RWPE2 (cell line): Measurements from ENCODE around the gene SLC38A2.

Source experiments
- ATAC-seq: fragments of 200-7000 bp; cut with Tn5 transposase; 3 replicates; pipeline ENCODE4 v1.9.1; 2021; ENCODE audit warnings: low read depth
- DNase-seq: peaks from one replicate; pipeline ENCODE4 v3.0.0-alpha.2; 2020; ENCODE audit warnings: low spot score
- H3K27ac ChIP-seq: fragments of 450-650 bp; 2 replicates; pipeline ENCODE4 v1.5.1; 2017; ENCODE audit warnings: mild to moderate bottlenecking; ENCODE audit not compliant: poor library complexity, severe bottlenecking
- H3K27me3 ChIP-seq: fragments of 250-450 bp; sonication (Bioruptor Pico); 2 replicates; pipeline ENCODE4 v1.5.1; 2021; ENCODE audit warnings: mild to moderate bottlenecking, moderate library complexity; ENCODE audit not compliant: insufficient read depth, poor library complexity, severe bottlenecking
- H3K36me3 ChIP-seq: fragments of 250-450 bp; sonication (Bioruptor Pico); 2 replicates; pipeline ENCODE4 v1.5.1; 2020; ENCODE audit warnings: low read depth, mild to moderate bottlenecking, moderate library complexity
- H3K4me1 ChIP-seq: fragments of 250-450 bp; sonication (Bioruptor Pico); 2 replicates; pipeline ENCODE4 v1.5.1; 2021; ENCODE audit warnings: mild to moderate bottlenecking, moderate library complexity; ENCODE audit not compliant: insufficient read depth, poor library complexity, severe bottlenecking
- H3K4me3 ChIP-seq: fragments of 250-450 bp; sonication (Bioruptor Pico); 2 replicates; pipeline ENCODE4 v1.5.1; 2021; ENCODE audit warnings: mild to moderate bottlenecking, moderate library complexity; ENCODE audit not compliant: severe bottlenecking
- H3K9me3 ChIP-seq: fragments of 250-450 bp; sonication (Bioruptor Pico); 2 replicates; pipeline ENCODE4 v1.5.1; 2021; ENCODE audit warnings: mild to moderate bottlenecking, moderate library complexity; ENCODE audit not compliant: severe bottlenecking
- TF ChIP-seq, protein P1 (sequence below): fragments of 450-650 bp; IDR thresholded peaks from one replicate; pipeline ENCODE4 v1.5.1; 2017; ENCODE audit warnings: mild to moderate bottlenecking, moderate library complexity; ENCODE audit not compliant: poor library complexity, severe bottlenecking

SLC38A2 gene

GRCh38 chr12:46372544-46373300, at the start of gene SLC38A2:
TSS of gene SLC38A2 (minus strand) at chr12:46372773. CDS start at chr12:46371293, 1,480 bp downstream.
- Histone ChIP-seq H3K27me3 (no peaks in the 10 kb centered on the region), H3K27ac (peak within 1 kb of the TSS; percentile 96), H3K36me3 (peaks cover 48% of the 10 kb centered on the region), H3K4me1 (peaks cover 22% of the 10 kb centered on the region), H3K9me3 (no peaks in the 10 kb centered on the region), H3K4me3 (peak within 1 kb of the TSS; percentile 77)
- DNase-seq = peak; percentile 96
- TF ChIP-seq, protein P1, sequence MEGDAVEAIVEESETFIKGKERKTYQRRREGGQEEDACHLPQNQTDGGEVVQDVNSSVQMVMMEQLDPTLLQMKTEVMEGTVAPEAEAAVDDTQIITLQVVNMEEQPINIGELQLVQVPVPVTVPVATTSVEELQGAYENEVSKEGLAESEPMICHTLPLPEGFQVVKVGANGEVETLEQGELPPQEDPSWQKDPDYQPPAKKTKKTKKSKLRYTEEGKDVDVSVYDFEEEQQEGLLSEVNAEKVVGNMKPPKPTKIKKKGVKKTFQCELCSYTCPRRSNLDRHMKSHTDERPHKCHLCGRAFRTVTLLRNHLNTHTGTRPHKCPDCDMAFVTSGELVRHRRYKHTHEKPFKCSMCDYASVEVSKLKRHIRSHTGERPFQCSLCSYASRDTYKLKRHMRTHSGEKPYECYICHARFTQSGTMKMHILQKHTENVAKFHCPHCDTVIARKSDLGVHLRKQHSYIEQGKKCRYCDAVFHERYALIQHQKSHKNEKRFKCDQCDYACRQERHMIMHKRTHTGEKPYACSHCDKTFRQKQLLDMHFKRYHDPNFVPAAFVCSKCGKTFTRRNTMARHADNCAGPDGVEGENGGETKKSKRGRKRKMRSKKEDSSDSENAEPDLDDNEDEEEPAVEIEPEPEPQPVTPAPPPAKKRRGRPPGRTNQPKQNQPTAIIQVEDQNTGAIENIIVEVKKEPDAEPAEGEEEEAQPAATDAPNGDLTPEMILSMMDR = no peak
- peak; percentile 88 for ATAC-seq

- H3K4me3 ChIP-seq = no peak overlapping the region
- ATAC-seq = no peak
- H3K27ac ChIP-seq = no peak overlapping the region
- H3K36me3 ChIP-seq = 0 out of 2 replicates have a peak, but pooled peaks cover 7% of the 10 kb centered on the region
- H3K4me1 ChIP-seq = peaks cover 14% of the 10 kb centered on the region
- TF ChIP-seq, protein P1 = no peak
- DNase-seq = no peak
- no peaks in the 10 kb centered on the region for H3K27me3 ChIP-seq
- peaks cover 2% of the 10 kb centered on the region for H3K9me3 ChIP-seq
Measured at GRCh38 chr12:46419675-46420074, 47.1 kb upstream of the SLC38A2 start.

GRCh38 chr12:46415552-46415951, 43.0 kb upstream of the SLC38A2 start:
- DNase-seq (no peak), ATAC-seq (no peak)
- Histone ChIP-seq H3K9me3 (peaks cover 2% of the 10 kb centered on the region), H3K27me3 (no peaks in the 10 kb centered on the region), H3K4me3 (no peak overlapping the region), H3K36me3 (0 out of 2 replicates have a peak, but pooled peaks cover 7% of the 10 kb centered on the region), H3K27ac (peak overlapping the region; percentile 53), H3K4me1 (peaks cover 22% of the 10 kb centered on the region)
- TF ChIP-seq, protein P1 = no peak

DNA sequence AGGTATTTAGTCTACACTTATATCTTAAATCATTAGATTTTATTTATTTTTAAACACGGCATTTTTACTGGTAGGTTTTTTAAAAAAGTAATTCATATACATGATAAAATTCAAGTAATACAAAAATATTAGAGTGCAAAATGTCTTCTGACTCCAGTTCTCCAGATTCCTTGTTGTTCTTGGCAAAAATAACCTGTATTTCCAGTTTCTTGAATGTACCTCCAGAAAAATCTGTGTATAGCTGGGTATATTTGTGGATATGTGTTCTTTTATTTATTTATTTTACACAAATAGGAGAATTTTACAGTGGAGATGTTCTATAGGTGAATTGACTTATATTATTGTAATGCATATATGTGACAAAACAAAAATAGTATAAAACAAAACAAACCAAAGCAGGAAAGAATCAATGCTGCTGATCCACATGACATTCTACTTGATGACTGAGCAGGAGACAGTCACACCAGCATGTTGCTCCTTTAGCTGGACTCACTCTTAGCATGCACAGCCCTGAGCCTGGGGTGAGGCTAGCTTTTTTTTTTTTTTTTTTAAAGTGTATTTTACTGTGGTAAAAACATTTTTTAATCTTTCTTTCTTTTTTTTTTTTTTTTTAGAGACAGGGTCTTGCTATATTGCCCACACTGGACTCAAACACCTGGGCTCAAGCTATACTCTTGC, 42.2 kb upstream of the SLC38A2 start:
- H3K36me3 ChIP-seq = 0 out of 2 replicates have a peak, but pooled peaks cover 7% of the 10 kb centered on the region
- ATAC-seq (peak; percentile 61; the same call in 2 of the 3 replicates), DNase-seq (no peak)
- peak overlapping the region; percentile 53 for H3K27ac ChIP-seq
- no peaks in the 10 kb centered on the region for H3K27me3 ChIP-seq
- peaks cover 22% of the 10 kb centered on the region for H3K4me1 ChIP-seq
- TF ChIP-seq, protein P1 = no peak
- no peak overlapping the region for H3K4me3 ChIP-seq
- peaks cover 2% of the 10 kb centered on the region for H3K9me3 ChIP-seq
